Transverse colon (tissue), 4 donors: Measurements from ENCODE around the gene FXYD3. TPM values are rescaled to one million over a fixed set of nuclear protein-coding genes. Genes with fewer than 3 reads are reported as not detected.

Experiments used
- DNase-seq: peaks from one replicate; pipeline ENCODE4 v3.0.0-alpha.2; 2019
- H3K27ac ChIP-seq, 4 donors: fragments of 200-600 bp; sonication (generic); 2 replicates each; pipeline ENCODE4 v1.5.1; 2016 to 2018; ENCODE audit warnings: inconsistent platforms in 4 of 4
- H3K27me3 ChIP-seq: fragments of 200-600 bp; sonication (generic); 2 replicates; pipeline ENCODE4 v1.5.1; 2017; ENCODE audit warnings: inconsistent platforms
- H3K36me3 ChIP-seq, 4 donors: fragments of 200-600 bp; sonication (generic); 2 replicates each; pipeline ENCODE4 v1.5.1; 2017 to 2019; ENCODE audit warnings: inconsistent platforms in 4 of 4
- H3K4me1 ChIP-seq, 4 donors: fragments of 200-600 bp; sonication (generic); 2 replicates each; pipeline ENCODE4 v1.5.1; 2017 to 2020; ENCODE audit warnings: inconsistent platforms in 4 of 4
- H3K4me3 ChIP-seq, 4 donors: fragments of 200-600 bp; sonication (generic); 1 replicate in 1 of 4; 2 replicates in 3 of 4; pipeline versions ENCODE4 v1.5.1 to v1.6.1; 2017 to 2019; ENCODE audit warnings: inconsistent platforms in 4 of 4
- H3K9me3 ChIP-seq, 2 donors: fragments of 200-600 bp; sonication (generic); 2 replicates each; pipeline ENCODE4 v1.5.1; 2017 to 2019; ENCODE audit warnings: inconsistent platforms in 2 of 2
- CTCF ChIP-seq, 5 experiments: fragments of 200-600 bp in 3 of 5; fragments of 450-650 bp in 2 of 5; sonication (generic) in 3 of 5; IDR thresholded peaks; 1 replicate in 2 of 5; 2 replicates in 3 of 5; pipeline ENCODE4 v1.5.1; 2016 to 2017; ENCODE audit warnings: antibody characterized with exemption in 5 of 5, inconsistent platforms in 3 of 5, mild to moderate bottlenecking in 2 of 5, moderate library complexity in 1 of 5
- EP300 ChIP-seq: sonication (generic); formaldehyde crosslinking; IDR thresholded peaks from one replicate; pipeline ENCODE4 v1.6.1; 2017; ENCODE audit warnings: antibody characterized with exemption, low read depth
- POLR2A ChIP-seq: fragments of 450-650 bp; IDR thresholded peaks from one replicate; pipeline ENCODE4 v1.6.1; 2016; ENCODE audit warnings: antibody characterized with exemption, mild to moderate bottlenecking, moderate library complexity
- POLR2AphosphoS5 ChIP-seq, 3 donors: sonication (generic); formaldehyde crosslinking; IDR thresholded peaks; one replicate each; pipeline ENCODE4 v1.6.1; 2016; ENCODE audit warnings: antibody characterized with exemption in 3 of 3
- WGBS, 2 donors: methylation state at CpG; one replicate each; pipeline ENCODE4 v1.1.5; 2018; ENCODE audit warnings: low coverage in 1 of 2; 5-methylcytosine and 5-hydroxymethylcytosine counted together
- in situ Hi-C, 4 donors: fragments of 200-750 bp; cut with MboI; loops; one replicate each; pipeline versions ENCODE4 v1.15.0 to v1.15.1; 2017; ENCODE audit warnings: low sequenced_read_pairs in 3 of 4, low pct_ligation_motif_present in 1 of 4, low pct_unique_long_range_greater_than_20kb in 1 of 4
- intact Hi-C: fragments of 100-400 bp; cut with DNase I; formaldehyde crosslinking; loops from one replicate; pipeline ENCODE4 v1.15.1; 2023; ENCODE audit warnings: low total_unique reads
- total RNA-seq, 4 donors: library from RNA; depleted of rRNA; stranded (reverse); fragments of >200 nt; gene quantifications; one replicate each; pipeline ENCODE4 v1.1.0, GENCODE V29; 2016

The FXYD3 gene
- total RNA-seq, 4 donors from 2014 or later = 1,678 to 4,641 (median 3,622) TPM

DNA sequence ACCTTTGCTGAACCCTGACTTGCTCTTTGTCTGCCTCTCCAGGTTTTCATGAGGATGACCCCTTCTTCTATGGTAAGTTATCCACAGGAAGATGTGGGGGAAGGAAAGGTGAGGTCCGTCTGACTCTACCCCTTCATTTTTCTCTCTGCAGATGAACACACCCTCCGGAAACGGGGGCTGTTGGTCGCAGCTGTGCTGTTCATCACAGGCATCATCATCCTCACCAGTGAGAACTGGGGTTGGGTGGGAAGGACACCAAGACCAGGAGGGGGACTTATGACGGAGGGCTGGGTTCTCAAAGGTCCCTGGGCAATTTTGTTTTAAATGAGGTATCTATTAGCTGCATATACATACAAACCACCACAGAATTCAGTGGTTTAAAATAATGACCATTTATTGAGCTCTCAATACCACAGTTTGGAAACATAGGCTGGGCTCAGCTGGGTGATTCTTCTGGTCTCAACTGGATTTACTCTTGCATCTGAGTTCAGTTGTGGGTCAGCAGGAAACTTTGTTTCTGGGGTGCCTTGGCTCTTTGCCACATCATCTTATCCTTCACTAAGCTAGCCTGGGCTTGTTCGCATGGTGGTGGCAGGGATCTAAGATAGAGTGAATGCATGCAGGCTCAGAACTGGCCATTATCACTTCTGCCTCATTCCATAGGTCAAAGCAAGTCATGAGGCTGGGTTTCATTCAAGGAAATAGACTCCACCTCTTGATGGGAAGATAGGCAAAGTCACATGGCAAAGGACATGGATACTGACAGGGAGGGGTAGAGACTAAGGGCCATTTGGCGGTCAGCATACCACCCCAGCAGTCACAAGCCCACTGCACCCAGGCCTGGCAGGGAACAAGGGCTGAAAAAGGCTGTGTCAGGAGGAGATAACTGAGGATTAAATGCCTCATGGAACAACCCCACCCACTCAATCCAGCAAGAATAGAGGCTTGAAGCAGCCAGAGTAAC, 50.8 kb downstream of the FXYD3 start:
- intact Hi-C loops = no loop called here
- Histone ChIP-seq H3K27me3 (no peaks in the 10 kb centered on the region), H3K4me1 (no peaks in the 10 kb centered on the region), H3K36me3 (peaks cover 0 to 7% (median 0%) of the 10 kb centered on the region in 4 donors), H3K27ac (no peak overlapping the region), H3K4me3 (no peak overlapping the region), H3K9me3 (peaks cover 0 to 6% of the 10 kb centered on the region in 2 donors)
- in situ Hi-C loops = no loop called here
- DNase-seq = no peak
- 97 to 100% methylated on average over 2 to 7 of the region's 7 CpGs for WGBS, 2 donors
- TF ChIP-seq EP300 = no peak
- TF ChIP-seq POLR2A = no peak
- no peak for TF ChIP-seq CTCF (IDR thresholded peaks at IDR 0.05)
- TF ChIP-seq POLR2AphosphoS5 (IDR thresholded peaks at IDR 0.05) = no peak

GRCh38 chr19:35167251-35168119, 51.9 kb downstream of the FXYD3 start:
- Histone ChIP-seq H3K9me3 (peaks cover 0 to 6% of the 10 kb centered on the region in 2 donors), H3K27ac (peak overlapping the region in 1 of 4 donors; percentile 18), H3K36me3 (peaks cover 0 to 7% (median 0%) of the 10 kb centered on the region in 4 donors), H3K27me3 (no peaks in the 10 kb centered on the region), H3K4me3 (no peak overlapping the region), H3K4me1 (no peaks in the 10 kb centered on the region)
- TF ChIP-seq POLR2AphosphoS5 (IDR thresholded peaks at IDR 0.05) = no peak
- TF ChIP-seq CTCF (IDR thresholded peaks at IDR 0.05) = no peak
- no peak for DNase-seq
- intact Hi-C loops = no loop called here
- in situ Hi-C loops = no loop called here
- 85 to 93% methylated on average over 3 to 5 of the region's 5 CpGs for WGBS, 2 donors

DNA sequence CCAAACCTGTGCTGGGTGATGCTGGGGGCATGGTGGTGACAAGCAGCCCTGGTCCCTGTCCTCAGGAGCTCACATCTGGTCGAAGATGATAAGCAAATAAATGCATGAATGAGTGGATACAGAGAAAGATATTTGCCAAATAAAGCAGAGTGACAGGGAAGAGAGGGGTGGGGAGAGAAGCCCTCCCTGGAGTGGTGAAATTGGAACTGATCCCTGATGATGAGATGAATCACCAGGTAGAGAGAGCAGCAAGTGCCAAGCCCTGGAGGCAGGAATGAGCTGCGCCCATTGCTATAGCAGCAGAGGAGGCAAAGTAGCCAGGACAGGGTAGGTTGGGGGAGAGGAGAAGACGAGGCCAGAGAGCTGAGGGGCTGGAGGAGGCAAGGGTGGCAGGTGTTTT, 52.6 kb downstream of the FXYD3 start:
- Histone ChIP-seq H3K9me3 (peaks cover 0 to 6% of the 10 kb centered on the region in 2 donors), H3K4me3 (no peak overlapping the region), H3K27me3 (no peaks in the 10 kb centered on the region), H3K4me1 (no peaks in the 10 kb centered on the region), H3K36me3 (peaks cover 0 to 7% (median 0%) of the 10 kb centered on the region in 4 donors), H3K27ac (no peak overlapping the region)
- in situ Hi-C loops = no loop called here
- TF ChIP-seq POLR2AphosphoS5 (IDR thresholded peaks at IDR 0.05) (no peak), POLR2A (no peak), EP300 (no peak), CTCF (IDR thresholded peaks at IDR 0.05) (no peak)
- intact Hi-C loops = no loop called here
- WGBS, 2 donors = 80 to 83% methylated on average over 1 to 3 of the region's 3 CpGs
- DNase-seq = no peak
